GM18499 (cell line): ENCODE results near the gene SLC5A12.

Experiments
- ATAC-seq: cut with Tn5 transposase; IDR thresholded peaks from one replicate; pipeline ENCODE4 v1.9.1; 2021; ENCODE audit warnings: moderate number of reproducible peaks; ENCODE audit not compliant: insufficient read depth, unreplicated experiment

The SLC5A12 gene

DNA sequence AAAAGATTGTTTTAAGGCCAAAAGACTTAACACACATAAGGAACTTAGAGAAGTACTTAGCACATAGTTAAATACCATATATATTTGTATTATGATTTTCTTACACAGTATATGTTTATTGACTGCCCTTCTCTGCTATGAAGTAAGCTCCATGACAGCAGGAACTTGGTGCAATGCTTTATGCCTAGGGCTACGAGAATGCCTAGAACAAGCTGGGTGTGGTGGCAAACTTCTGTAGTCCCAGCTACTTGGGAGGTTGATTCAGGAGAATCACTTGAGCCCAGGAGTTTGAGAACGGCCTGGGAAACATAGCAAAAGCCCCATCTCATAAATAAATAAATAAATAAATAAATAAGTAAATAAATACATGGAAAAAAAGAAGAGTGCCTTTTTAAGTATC, 1.9 kb downstream of the SLC5A12 start:
- no peak for ATAC-seq

DNA sequence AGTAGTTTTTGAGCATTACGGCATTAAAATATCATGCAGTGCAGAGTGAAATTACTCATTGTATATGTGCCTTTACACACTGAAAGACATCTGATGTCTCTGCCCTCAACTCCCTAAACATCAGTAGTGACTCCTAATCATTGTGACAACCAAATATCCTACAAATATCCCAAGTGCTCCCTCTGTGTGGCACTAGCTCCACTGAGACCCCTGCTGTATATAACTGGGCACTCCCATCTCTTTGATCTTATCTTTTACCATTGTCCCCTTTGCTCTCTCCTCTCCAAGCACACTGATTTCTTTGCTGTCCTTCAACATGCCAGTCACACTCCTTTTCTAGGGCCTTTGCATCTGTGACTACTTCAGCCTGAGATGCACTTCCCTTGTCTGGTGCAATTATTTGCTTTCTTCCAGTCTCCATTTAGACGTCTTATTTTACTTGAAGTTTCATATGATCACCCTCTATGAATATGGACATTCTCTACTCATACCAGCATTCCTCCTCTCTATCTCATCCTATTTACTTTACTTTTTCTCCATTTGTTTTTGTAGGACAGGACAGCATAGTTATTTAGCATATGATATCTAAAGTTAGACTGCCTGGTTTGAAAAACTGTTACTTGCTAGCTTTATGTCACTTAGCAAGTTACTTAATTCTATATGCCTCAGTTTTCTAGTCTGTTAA, 2.4 kb downstream of the SLC5A12 start:
- no peak for ATAC-seq

DNA sequence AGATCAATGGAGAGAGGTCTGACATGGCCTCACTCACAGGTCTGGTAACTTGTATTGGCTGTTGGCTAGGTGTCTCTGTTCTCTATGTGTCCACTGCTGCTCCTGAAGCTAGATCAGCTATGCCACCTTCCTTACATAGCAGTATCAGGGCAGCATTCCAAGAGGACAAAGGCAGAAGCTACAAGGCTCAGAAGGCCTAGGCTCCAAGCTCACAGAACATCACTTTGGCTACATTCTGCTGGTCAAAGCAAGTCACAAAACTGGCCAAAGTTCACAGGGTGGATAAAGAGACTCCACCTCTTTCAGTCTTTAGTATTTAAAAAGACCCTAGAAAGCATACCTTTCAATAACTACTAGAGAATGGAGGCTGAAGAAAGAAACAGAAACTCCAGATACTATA, 4.1 kb downstream of the SLC5A12 start:
- no peak for ATAC-seq

DNA sequence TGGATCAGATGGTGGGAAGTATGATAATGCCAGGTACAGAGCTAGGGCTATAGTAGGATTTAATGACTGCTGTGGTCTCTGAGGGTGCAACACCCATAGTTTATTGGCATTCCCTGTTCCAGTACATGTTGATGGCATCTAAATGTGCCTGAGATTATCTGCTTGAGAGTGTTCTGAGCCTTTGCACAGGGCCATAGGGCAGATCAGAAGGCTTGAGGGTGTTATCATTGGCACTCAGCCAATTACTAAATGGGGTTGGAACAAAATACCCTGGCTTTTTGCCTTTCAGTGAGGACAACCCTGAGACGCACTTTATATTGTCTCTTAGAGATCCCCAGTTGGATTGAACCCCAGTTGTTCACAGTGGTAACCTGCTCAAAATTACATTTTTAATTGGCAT, 6.7 kb downstream of the SLC5A12 start:
- ATAC-seq, result no peak

DNA sequence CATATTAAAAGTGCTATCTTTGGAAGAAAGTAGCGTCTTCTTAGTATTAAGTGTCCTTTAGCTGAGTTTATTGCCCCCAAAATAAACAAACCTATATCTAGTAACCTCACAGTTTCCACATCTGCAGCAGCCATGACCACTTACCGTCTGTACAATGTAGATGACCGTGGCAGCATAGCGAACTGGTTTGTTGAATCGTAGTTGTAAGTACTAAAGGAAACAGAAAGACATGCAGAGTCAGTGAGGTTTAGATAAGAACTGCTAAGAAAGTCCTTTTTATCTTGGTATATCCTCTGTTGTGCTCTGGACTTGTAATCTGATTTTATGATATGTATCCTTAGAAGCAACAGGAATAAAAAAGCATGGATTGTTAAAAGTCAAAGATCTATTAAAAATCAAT, 9.4 kb downstream of the SLC5A12 start:
- no peak for ATAC-seq

DNA sequence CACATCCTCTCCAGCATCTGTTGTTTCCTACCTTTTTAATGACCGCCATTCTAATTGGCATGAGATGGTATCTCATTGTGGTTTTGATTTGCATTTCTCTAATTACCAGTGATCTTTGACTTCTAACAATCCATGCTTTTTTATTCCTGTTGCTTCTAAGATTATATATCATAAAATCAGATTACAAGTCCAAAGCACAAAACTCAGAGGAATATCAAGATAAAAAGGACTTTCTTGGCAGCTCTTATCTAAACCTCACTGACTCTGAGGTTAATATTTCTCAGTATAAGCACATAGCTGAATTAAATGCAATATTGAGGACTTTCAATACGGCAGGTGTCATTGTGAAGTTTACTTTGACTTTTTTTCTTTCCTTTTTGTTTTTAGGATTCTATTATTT, 11.4 kb downstream of the SLC5A12 start:
- no peak for ATAC-seq

DNA sequence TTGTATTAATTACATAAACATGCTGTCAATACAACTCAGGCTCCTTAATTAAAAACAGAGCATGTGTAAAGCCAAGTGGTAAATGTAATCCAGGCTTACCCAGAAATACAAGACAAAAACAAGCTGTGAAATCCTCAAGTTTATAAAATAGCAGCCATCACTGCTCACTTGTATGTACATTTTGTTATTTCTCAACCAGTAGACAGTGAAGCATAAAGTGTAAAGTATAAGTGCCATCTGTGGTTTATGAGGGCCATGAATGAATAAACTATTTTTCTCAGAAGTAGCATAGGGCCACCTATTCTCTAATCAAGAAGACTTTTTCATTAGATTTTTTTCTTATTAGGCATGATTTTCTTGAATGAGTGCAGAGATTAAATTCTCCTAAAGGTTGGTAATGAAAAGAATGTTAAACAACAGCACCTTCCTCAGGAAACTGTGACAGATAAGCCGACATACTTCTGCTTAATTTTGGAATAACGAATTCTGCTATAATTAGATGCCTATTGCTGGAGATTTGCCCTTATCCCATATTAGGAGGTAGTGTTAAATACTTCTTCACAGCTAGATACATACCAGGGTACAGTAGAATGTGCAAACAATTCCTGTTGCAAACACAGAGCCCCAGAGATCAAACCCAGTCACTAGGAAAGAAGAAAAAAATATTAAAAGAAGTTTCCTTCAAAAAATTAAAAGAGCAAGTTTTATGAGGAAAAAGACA, 13.0 kb downstream of the SLC5A12 start:
- no peak for ATAC-seq

DNA sequence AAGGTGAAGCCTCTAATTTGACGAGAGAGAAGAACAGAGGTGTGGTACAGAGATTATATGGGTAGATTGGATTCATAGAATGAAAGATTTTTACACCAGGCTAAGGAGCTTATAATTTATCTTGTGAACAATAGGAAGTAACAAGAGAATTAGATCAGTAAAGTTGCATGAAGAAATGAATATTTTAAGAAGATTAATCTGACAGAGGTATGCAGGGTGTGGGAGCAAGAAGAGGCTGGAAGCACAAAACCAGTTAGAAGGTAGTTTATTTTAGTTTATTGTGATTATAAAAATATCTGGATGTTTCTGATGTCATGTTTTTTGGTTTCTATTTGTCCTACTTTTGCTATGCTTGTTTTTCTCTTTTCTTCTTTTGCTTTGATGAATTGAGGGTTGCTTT, 15.7 kb downstream of the SLC5A12 start:
- no peak for ATAC-seq

DNA sequence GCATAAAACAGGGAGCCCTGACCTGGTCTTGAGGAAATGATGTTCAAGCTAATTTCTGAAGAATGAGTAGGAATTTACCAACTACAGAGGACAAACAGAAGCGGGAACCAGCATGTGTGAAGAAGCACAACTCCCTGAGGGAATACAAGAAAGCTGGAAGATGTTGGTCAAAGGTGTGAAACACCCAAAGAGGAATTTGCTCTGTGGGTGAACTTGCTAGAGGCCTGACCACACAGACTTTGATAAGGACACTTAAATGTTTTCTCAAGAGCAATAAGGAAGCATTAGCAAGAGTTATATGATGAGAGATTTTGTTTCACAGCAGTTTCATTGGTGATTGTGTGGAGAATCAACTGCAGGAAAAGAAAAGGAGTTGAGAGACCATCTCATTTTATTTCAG, 17.6 kb downstream of the SLC5A12 start:
- ATAC-seq, result no peak

DNA sequence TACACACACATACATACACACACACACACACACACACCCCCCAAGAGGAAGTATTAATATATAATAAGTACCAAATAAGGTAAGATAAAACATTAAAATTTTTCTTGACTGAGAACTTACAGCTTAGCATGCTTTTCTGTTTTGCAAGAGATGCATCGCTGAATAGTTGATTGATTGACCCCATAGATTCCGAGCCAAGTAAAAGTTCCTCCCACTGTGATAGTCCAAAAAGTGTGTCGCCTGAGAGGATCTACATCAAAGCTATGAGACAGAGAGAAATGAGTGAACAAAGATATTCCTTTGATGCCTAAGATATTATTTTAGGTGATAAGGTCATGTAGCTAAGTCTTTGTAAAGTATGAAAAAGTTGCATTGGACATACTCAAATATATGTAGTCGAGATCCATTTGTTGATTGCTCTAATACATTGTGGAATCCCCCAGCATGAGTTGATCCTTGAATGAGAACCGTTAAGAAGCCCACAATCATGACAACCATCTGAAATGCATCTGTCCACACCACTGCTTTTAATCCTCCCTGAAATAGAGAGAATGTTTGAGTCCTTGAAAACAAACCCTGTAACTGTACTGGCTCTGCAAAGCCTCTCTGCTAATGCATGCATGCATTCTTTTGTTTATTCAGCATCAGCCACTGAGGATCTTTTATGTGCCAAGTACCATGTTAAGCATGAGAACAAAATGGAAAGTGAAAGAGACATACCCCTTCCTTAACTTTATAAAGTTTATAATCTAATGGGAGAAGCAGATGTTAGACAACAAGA, 18.3 kb downstream of the SLC5A12 start:
- ATAC-seq, result no peak

DNA sequence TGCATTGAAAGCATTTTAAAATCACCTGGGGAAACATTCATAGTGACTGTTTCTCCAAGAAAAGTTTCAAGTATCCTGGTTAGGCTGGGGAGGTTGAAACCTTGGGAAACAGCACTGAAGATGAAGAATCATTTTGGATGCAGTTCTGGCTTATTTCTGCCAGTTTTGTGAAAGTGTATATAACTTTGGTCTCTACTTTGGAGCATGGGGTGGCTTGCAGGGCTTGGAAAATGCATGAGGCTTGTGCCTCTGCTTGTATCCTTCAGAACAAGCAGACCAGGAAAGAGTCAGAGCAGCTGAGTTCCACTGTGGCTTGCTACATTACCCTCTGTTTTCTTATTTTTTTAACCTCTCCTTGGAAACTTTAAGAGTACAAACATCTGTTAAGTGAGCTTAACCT, 19.5 kb downstream of the SLC5A12 start:
- no peak for ATAC-seq

DNA sequence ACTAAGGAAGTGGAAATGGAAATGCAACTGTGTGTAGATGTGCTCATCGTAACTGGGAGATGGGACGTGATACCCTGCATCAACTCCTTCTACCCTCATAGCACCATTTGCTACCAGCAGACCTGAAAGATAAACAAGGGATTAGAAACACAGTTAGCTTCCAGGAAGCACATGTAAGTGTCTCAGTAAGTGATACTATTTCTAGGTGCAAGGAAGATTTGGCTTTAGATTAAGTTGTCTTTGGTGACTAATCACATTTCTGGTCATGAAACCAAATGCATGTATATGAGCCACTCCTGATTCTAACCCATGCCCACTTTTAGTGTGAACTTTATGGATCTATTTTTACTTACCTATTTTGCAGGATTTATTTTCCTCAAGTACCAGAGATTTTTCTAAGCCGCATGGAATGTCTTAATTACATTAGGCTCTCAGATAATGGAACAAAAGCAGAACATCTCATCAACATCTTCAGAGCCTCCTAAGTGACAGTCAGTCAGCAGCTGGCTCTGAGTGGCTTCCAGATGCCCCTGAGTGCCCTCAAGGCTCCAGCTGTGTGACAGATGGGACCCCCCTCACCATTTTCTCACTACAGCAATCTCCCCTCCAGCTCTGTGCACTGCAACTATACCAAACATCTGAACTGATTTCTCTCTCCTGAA, 21.2 kb downstream of the SLC5A12 start:
- ATAC-seq, result no peak

DNA sequence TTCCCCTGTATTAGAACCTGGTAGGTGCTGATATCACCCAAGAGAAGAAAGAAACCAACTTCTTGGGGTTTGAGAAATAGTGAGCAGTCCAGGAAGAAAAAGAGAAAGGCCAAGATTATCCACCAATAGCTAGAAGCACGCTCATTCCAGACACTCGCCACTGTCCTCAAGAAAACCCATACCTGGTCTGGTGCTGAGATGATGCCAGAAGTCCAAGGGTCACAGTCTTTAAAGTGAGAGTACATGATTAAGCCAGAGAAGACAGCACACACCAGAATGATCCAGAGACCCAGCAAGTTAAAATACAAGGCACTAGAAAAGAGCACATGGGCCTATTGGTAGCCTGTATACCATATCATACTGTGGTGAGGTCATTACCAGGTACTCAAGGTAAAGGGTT, 23.6 kb downstream of the SLC5A12 start:
- no peak for ATAC-seq

DNA sequence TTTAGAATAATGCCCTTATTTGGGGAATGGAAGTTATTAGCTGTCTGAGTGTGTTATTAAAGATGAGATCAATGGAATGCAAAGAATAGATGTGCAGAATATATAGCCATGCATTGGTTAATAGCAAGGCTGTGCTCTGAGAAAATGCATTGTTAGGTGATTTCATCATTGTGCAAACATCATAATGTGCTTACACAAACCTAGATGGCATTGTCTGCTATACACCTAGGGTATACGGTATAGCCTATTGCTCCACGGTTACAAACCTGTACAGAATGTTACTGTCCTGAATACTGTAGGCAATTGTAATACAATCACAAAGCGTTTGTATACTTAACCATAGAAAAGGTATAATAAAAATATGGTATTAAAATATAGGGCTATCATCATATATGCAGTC, 25.5 kb downstream of the SLC5A12 start:
- no peak for ATAC-seq

DNA sequence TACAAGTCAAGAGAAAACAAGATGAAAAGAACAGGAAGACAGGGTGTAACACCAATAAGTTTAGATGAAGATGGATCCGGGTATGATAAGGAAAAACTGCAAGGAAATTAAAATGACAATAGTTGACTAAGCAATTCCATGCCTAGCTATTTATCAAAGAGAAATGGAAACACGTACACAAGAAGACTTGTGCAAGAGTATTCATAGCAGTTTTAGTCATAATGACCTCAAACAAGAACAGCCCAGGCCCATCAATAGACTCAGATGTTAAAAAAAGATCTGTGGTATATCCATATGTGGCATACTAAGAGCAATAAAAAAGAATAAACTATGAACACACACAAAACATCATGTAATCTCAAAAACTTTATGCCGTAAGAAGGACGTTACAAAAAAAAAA, 33.2 kb downstream of the SLC5A12 start:
- no peak for ATAC-seq

DNA sequence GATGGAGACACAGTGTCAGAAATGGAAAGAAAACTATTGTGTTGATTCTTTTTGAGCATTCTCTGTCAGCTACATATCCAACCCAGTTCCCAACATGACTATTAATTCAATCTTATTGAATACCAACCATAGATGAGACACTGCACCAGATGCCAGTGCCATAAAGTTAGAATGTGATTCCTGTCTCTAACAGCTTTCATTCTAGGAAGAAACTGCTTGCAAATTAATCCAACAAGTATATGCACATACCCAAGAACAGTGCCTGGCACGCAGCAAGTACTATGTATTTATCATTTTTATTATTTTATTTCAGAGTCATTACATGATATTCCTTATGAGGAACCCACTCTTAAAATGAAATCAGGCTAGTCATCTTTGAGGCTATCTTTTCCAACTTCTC, 34.5 kb downstream of the SLC5A12 start:
- no peak for ATAC-seq

DNA sequence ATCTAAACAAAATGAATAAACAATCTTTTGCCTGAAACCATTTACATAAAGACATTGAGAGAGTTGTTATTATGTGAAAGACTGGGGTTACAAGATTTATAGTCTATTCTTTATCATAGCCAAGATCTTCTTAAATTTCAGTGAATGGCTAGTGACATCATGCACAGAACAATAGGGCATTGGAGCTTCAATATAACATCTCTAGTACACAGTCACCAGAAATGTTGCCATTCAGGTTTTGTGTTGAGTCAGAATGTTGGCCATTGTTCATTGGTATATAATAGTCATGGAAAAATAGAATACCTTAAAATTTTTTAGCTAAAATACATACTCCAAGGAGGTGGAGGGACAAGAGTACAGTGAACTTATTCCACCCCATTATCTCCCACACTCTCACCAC, 44.3 kb downstream of the SLC5A12 start:
- ATAC-seq, result no peak

DNA sequence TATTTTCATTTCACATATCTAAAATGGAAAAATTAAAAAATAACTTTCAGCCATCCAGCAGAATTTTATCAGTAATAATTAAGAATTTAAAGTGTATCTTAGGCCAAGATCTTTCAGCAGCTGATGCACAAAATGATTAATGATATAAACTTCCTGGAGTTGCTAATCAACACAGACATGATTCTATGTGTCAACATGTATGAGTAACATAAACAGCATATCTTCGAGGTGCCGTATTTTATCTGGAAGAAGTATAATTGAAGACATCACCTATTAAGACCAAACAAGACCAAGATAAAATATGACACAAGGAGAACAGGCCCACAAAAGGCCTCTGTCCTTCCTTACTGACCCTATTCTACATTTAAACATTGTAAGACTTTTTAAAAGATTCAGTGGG, 45.2 kb downstream of the SLC5A12 start:
- no peak for ATAC-seq

DNA sequence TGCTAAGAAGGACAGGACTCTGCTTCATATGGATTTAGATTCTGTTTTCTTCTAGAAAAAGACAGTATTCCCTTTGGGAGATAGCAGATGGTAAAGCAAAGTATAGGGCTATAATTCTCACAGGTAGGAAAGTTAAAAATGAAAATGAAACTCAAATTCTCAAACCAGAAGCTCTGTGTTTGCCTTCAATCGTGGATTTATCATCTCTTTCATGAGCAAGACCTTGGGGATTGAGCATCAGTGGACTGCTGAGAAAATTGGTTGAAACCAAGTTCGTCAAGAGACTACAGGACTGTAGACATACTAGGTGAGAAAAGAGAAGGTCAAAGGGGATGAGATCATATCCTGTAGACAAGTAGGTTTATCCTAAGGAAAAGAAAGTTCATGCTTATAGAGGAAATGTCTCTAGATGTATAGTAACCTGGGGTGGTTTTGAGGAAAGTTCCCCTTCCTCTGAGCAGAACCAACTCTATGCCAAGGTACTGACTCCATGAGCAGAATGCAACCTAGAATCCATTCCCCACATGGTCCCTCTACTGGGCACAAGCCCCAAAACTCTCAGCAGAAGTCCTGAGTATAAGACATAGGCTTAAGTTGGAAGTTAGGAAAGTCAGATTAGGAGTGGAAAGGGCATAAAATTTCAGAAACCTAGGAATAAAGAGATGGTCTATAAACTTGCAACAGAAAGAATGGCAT, 46.5 kb downstream of the SLC5A12 start:
- ATAC-seq, result no peak

DNA sequence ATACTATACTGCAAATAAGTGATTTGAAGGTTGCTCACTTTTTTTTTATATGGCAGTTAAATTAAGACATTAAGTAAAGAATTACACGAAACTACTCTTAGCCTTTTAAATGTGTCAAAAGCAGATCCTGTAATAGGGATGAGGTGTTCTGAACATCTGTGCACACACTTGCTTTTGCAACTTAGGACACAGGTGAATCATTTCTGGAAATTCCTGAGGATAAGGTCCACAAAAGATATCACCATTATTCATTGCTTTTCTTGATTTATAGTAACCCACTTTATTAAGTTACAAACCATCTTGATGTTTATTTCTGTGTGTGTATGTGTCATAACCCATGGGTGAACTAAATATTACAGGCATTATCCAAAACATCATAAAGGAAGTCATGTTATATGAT, 55.9 kb downstream of the SLC5A12 start:
- ATAC-seq, result no peak
